GM19238 (cell line): ENCODE data around the gene GUCY1A2.

Experiments used
- DNase-seq: peaks from one replicate; pipeline ENCODE4 v3.0.0; 2011; ENCODE audit warnings: low spot score; ENCODE audit not compliant: insufficient read length

Gene GUCY1A2

DNA sequence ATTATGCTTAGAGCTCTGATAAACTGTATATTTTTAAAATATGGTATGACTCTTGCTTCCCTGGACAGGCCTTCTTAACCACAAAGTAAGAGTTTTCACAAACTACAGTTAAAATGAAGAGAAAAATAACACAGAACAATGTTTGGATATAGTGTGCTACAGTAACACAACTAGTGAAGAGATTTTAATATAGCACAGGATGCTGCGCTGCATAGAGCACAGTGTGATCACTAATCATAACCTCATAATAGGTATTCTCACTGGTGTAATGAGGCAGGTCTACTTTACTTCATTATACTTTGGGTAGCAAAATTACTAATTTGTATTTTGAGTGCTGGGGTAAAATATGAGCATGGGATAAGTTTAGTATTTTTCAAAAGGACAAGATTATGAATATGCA is 256.5 kb downstream of the GUCY1A2 start:
- DNase-seq = no peak

DNA sequence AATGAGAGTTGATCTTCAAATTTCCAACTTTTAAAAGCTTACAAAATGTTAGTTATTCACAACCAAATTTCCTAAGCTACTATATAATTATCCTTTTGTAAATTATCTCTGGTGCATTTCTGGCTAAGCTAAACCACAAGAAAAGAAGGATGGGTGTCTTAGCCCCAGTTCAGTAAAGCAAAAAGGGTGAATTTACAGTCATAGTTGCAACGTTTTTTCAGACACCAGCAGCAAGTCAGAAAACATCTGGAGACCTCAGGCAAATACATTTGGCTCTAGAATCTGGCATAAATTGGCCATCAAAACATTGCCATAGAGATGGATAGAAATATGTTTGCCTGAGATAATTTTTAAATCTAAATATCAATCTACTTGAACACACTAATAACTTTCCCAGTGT is 257.0 kb downstream of the GUCY1A2 start:
- DNase-seq = no peak

- no peak for DNase-seq
Observed at GRCh38 chr11:106748059-106748458, 270.2 kb downstream of the GUCY1A2 start.

- no peak for DNase-seq
Observed at GRCh38 chr11:106745941-106746340, 272.3 kb downstream of the GUCY1A2 start.

DNA sequence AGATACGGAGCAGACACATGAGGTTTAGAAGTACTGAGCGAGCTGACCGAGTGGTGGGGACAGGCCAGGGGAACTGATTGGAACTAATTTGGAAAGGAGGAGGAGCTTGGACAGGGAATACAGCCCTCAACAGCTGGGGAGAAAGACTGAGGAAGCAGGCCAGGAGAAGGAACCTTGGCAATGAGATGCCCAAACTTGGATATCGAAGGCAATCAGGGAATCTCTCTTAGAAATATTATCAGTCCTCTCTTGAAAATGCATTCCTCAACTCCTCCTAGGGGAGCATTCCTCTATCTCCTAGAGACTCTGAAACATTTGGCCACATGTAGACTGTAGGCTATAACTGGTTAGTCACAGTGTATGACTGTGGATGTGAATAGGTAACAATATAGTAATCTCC is 284.6 kb downstream of the GUCY1A2 start:
- no peak for DNase-seq

DNA sequence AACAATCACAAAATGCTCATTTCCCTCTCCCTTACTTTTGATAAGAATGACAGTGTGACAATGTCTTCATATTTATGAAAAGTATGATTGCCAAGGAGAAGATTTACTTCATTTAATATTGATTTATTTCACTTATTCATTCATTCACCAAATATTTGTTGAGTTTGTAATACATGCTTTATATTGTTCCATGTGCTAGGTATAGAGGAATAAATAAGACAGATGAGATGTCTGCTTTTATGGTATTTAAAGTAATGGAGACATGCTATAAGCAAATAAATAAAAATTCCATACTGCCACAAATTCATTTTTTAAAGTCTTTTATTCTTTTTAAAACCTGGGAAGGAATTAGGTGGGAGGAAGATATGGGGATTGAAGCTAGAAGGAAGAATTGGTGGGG is 289.4 kb downstream of the GUCY1A2 start:
- no peak for DNase-seq

GRCh38 chr11:106728379-106728778 is 289.9 kb downstream of the GUCY1A2 start:
- DNase-seq = no peak

DNA sequence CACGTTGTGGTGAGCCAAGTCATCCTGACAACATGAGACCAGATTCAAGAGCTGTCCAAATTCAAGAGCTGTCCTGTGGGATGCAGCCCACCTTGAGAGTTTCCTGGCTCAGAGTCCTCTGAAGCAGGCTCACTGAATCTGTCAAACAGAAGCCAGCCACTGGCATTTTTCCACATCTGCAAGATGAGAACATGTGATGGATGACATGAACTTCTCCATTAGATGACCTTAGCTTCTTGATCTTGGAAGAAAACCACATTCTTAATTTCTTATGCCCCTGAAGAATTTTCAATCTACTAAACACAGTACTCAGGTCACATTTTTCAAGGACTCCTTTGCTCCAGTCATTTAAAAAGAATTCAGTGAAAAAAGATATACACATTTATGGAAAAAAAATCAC is 291.0 kb downstream of the GUCY1A2 start:
- DNase-seq = no peak

GRCh38 chr11:106724293-106724892 is 293.9 kb downstream of the GUCY1A2 start:
- DNase-seq = no peak

DNA sequence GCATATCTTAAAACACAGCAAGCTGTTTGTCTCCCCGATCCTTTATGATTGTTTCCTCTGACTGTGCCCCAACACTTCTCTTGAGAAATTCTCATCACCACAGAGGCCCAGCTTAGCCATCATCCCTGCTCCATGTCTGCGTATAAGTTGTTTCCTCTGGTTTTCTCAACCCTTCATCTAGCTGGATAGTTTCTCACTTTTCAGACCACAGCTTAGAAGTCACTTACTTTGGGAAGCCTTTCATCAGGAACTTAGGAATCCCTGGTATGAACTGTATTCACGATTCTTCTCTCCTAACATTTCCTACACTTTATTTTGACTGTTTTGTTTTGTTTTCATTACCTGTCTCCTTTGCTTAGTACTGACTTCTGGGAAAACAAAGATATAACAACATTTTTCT is 295.2 kb downstream of the GUCY1A2 start:
- no peak for DNase-seq

- no peak for DNase-seq
Observed at GRCh38 chr11:106717222-106717621, 301.1 kb downstream of the GUCY1A2 start.

- no peak for DNase-seq
Observed at GRCh38 chr11:106714199-106714598, 304.1 kb downstream of the GUCY1A2 start.

DNA sequence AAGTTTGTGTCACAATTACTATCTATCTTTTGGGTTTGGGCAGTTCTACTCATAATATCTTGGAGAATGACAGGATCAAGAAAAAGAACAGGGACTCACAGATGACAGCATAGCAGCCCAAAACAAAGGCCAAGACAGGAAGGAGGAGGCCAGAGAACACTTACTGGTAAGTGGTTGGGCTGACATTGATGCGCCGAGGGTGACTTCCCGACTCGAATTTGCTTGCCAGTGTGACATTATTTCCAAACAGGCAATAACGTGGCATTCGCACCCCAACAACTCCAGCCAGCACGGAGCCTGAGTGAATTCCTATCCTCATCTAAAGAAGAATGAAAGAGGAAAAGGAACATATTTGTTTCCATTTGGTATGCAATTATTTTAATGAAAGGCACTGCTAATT is 309.9 kb downstream of the GUCY1A2 start:
- no peak for DNase-seq

DNA sequence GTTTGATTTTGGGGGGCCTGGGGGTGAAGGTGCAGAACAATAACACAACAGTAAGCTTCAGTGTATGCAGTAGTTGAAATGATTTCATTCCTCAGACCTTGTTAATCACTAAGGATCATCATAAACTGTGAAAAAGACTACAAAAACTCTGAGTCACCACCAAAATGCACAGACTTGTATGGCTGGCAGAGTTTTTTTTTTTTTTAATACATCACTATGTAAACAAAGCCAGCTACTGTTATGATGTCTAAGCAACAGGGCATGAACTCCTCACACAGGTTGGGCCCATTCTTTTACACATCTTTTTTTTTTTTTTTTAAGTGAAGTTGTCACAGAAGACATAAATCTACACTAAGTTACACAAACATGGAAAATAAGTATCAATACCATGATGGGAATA is 311.9 kb downstream of the GUCY1A2 start:
- no peak for DNase-seq

- DNase-seq = no peak
Observed at GRCh38 chr11:106702805-106703204, 315.5 kb downstream of the GUCY1A2 start.

- DNase-seq = no peak
Observed at GRCh38 chr11:106697058-106697457, 321.2 kb downstream of the GUCY1A2 start.

DNA sequence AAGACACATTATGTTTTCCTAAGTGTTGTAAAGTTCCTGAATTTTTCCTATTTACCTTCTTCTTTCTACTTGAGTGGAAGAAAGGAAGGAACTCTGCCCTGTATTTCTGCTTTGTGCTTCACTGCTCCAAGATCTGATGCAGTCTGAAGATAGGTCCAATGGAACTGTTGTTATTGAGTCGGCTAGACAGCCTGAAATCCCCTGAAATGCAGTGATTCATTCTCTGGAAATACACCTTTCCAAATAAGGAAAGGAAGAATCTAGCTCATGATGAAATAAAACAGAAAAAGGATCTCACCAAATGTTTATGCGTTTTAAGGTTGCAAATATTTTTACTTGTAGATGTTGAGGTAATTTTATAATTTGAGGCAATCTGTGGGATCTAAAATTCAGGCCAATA is 322.8 kb downstream of the GUCY1A2 start:
- DNase-seq = no peak

- no peak for DNase-seq
Observed at GRCh38 chr11:106694501-106694900, 323.8 kb downstream of the GUCY1A2 start.

DNA sequence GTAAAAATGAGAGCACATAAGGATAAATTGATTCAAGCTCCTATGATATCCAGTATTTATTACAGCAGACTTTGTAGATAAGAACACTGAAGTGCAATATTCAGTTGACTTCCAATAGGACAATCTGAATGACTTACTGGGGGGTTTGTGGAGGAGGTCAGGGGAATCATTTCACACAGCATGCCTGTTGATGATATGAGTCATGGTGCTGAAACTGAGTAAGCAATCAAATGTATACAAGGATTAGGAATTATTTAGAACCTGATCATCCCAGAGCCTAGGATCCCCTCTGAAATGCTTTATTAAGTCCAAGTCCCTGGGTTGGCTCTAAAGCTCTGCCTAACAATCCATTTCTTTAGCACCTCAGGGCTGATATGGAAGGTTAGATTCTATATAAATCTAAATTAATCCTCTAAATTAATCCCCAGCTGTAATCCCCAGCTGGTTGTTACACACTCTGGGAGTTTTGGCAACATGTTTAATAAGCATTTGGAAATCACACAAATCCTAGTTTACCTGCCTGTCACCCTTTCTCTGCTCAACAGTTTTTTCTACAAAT is 326.4 kb downstream of the GUCY1A2 start:
- no peak for DNase-seq

- DNase-seq = no peak
Observed at GRCh38 chr11:106690923-106691322, 327.4 kb downstream of the GUCY1A2 start.

- DNase-seq = no peak
Observed at GRCh38 chr11:106684944-106685343, 333.3 kb downstream of the GUCY1A2 start.

DNA sequence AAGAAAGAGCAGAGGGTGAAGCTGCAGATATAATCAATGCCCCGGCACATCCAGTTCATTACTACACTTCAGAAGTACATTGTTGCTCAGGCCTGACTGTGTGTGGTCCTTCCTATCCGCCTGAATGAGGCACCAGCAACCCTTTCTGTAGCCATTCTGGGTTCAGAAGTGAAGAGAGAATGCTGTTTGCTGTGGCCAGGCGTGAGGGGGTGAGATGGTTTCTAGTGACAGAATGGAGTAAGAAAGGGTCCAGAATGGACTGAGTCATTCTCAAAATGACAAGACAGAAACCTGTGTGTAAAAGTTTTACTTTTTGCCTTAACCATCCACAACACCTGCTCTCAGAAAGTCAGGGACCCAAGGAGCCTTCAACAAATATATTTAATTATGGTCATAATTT is 334.8 kb downstream of the GUCY1A2 start:
- no peak for DNase-seq

DNA sequence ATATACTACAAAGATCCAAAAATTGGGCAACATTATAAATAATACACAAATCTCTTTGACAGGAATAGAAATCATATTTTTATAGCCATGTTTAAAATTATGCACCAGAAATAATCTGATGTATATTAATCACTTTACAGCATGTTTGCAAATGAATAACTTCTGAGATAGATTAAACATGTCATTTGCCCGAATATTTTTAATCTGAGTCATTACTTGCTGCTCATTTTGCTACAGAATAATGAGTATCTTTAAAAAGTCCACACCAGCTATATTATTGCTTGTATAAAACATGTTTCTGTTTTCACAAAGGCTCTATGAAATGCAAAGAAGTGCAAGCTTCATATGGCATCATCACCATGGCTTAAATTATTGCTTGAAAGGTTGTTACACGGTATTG is 336.8 kb downstream of the GUCY1A2 start:
- no peak for DNase-seq

- no peak for DNase-seq
Observed at GRCh38 chr11:106679581-106679980, 338.7 kb downstream of the GUCY1A2 start.
